Fibroblast of gingiva (primary cell): ENCODE measurements around the gene TCEANC.
"Not testable (repeated sequence)": the region's sequence is repeated elsewhere in the genome, so short reads cannot be mapped to it uniquely, and the experiment has no call there.

Experiments
- DNase-seq: peaks from one replicate; pipeline ENCODE4 v3.0.0-alpha.2; 2011; ENCODE audit warnings: low read depth

TCEANC gene, protein sequence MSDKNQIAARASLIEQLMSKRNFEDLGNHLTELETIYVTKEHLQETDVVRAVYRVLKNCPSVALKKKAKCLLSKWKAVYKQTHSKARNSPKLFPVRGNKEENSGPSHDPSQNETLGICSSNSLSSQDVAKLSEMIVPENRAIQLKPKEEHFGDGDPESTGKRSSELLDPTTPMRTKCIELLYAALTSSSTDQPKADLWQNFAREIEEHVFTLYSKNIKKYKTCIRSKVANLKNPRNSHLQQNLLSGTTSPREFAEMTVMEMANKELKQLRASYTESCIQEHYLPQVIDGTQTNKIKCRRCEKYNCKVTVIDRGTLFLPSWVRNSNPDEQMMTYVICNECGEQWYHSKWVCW

DNA sequence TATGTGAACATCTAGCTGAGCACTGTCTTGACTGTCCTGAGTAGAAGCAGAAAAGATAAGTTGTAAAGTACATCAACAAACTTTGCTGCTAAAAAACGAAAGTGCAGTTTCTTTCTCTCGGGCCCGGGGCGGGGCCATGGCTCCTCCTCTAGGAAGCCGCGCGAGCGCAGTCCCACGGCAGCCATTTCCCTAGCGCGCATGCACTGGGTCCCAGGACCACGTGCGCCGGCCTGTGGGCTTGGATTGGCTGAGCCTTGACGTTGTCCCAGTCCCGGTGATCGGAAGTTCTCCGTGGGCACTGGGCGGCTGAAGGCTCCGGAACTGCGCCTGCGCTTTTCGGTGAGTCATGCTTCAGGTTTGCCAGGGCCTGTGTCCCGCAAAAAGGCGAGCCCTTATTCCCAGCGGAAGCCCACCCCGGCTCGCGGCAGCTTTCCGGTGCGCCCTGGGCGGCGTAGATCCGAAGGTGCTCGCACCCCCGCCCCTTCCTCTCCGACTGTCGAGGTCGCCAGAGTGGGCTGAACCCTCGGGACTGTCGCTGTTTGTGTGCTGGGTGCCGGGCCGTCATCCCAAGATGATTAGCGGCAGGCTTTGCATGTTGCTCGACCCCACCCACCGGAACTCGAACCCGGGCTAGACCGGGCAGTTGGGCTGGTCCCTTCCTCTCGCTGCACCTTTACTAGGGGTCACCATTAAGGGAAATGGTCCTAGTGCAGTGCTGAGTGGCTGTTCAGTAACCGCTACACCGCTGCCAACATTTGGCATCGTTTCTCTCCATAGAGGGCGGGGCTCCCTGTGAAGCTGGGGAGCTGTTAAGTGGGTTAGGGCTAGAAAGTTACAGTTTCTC is at the start of gene TCEANC:
TSS of gene TCEANC (plus strand) at position 292 of the 844 bp plus-strand sequence. CDS start 9,368 bp downstream, outside the sequence.
- DNase-seq: peak; percentile 96

DNA sequence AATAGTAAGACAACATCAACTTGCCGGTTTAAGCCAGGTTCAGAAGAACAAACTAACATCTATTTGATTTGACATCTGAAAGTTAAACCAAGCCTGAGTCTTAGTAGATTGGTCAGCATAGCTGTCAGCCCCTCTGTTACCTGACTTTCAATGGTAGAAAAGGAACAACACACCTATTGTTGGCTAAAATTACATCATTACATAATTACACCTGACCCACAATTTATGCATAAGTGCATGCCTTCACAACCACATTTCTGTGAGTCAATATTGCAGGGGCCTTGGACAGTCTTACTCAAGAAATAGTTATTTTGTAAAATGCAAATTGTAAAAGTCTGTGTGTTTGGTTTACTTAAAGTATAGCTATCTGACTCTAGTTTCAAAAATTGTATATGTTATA is 47.3 kb upstream of the TCEANC start:
- no peak for DNase-seq

DNA sequence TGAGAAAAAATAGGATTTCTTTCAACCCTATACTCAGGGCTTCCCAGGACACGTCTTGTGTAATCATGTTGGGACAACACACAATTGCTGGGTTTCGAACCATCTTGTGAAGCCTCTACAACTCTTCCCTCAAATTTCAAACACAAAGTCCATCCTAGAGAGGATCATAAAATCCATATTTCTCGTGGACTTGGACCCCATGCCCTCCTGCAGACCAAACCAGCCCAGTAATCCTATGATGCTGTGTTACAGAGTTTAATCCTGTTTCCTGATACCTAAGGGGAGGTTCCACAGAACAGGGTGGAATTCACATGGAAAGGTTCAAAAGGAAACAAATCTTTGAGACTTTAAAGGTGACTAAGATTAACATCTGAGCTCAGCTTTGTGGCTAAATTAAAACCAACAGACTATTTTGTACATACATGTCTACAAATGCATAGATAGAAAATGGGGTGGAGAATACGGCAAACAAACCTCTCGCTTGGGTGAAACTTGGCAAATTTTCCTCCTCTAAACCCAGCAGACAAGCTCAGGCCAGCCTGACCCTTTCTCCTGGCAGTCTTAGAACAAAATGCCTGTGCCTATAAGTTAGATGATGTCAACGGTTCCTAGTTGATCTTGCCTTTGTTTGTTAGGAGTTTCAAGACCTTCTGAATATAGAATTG is 45.5 kb upstream of the TCEANC start:
- DNase-seq: no peak

DNA sequence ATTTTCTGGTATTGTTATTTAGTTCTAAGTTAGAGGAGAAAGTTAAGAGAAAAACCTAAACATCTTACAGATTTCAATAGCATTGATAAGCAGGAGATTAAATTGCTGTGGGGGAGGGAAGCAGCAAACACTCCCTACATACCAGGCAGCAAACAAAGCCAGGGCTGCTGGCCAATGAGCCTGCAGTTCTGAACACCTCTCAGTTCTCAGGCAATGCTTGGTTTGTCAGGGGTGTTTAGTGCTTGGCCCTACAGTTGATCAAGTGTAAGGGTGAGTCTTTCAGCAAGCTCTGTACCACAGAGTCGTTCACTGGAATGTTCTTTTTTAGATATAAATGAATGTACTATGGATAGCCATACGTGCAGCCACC is 45.0 kb upstream of the TCEANC start:
- no peak for DNase-seq

DNA sequence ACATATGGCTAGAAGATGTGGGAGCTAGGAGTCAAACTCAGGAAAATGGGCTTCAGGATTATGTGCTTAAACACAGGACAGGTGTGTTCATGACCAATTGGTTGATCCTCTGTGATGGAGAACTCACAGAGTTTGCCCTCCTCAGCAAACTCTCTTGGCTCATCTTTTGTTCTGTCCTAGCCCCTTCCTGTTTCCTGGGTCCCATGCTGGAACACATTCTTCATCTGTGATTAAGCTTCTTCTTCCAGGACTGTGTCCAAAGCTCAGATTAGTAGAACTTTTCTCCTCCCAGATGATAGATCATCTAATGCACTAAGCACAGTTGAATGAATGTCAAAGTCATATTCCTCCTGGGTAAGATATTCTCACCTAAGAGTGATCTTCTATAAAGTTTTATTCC is 38.8 kb upstream of the TCEANC start:
- DNase-seq: no peak

DNA sequence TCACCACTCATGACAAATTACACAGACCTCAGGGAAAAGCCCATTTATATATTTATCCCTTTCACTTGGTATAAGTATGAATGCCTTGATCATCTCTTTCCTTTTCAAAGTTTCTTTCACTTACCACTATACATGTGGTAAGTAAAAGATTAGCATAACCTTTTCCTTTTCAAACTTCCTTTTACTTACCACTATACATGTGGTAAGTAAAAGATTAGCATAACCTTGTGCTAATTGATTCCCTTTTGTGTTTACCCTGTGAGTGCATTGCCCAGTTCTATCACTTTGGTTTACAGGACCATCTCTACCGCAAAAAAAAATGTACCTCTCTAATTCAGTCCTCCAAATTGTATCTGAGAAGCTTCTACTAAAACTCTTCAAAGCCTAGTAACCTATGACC is 32.7 kb upstream of the TCEANC start:
- DNase-seq: no peak

DNA sequence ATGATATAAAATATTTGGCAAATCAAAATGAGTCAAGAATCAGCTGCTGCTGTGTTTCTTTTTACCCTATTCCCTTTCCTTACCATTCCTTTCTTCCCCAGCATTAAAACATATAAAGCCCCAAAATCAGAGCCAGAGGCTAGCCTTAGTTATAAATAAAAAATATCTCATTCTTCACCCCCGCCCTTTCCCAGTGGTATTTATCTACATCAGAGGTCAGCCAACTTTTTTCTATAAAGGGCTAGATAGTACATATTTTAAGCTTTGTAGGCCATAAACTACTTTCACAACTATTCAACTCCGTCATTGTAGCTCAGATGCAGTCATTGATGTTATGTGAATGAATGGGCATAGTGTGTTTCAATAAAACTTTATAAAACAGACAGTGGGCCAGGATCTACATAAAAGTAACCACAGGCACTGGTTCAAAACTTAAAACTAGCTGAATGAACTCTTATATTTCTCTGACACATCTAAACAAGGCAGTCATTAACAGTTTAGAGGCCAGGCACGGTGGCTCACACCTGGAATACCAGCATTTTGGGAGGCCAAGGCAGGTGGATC is 30.5 kb upstream of the TCEANC start:
- no peak for DNase-seq

DNA sequence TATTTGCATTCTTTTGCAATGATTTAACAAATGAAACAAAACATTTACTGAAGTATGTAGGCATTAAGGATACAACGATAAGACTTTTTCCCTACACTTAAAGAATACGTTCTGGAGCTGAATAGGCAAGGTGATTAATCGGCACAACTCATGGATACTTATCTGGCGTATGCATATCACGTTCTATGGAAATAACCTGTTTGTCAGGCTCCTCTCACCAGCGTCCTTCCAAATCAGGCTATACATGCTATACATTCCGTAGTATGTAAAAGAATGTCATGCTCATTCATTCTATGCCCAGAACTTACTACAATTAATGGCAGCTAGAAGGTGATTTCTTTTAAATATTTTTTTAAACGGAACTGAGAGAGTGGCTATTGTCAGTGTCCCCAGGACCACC is 25.6 kb upstream of the TCEANC start:
- DNase-seq: no peak

DNA sequence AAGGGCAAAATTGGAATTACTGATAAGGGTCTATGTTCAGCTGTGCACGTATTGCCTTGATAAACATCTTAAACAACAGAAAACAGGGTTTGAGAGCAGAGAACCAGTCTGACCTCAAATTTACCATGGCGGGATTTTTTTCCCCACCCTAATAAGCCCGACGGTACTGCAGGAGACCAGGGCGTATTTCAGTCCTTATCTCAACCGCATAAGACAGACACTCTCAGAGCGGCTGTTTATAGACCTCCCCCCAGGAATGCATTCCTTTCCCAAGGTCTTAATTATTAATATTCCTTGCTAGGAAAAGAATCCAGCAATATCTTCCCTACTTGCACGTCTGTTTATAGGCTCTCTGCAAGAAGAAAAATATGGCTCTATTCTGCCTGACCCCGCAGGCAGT is 15.7 kb upstream of the TCEANC start:
- DNase-seq: not testable (repeated sequence)

DNA sequence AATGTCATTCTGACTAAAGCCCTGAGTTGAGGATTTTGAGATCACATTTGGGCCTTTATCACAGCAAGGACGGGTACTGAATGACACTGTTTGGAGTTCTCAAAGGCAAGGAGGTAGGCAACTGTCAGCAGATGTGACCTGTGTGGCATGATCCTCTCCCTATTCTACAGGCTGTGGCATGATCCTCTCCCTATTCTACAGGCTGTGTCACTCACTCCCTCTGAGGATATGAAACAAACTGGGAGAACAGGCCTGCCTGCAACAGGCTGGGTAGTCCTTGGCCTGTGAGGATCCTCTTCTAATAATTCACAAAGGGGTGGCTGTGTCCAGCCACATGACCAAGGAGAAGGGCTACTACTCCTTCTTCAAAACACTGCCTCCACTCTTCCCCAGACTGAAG is 14.9 kb upstream of the TCEANC start:
- no peak for DNase-seq

DNA sequence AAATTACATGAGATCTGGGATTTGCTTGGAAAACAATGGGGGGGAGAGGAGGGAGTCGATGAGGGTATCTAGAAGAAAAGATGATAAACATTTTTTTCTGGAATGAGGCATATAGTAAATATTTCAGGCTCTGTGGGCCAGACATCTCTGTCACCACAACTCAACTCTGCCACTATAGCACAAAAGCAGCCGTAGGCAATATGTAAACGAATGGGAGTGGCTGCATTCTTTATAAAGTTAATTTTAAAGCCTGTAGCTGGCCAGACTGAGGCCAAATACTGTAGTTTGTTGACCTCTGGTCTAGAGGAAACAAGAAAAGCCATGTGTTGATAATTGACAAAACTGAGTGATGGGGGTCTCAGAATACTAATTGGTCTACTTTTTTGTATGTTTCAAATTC is 14.1 kb upstream of the TCEANC start:
- DNase-seq: no peak

DNA sequence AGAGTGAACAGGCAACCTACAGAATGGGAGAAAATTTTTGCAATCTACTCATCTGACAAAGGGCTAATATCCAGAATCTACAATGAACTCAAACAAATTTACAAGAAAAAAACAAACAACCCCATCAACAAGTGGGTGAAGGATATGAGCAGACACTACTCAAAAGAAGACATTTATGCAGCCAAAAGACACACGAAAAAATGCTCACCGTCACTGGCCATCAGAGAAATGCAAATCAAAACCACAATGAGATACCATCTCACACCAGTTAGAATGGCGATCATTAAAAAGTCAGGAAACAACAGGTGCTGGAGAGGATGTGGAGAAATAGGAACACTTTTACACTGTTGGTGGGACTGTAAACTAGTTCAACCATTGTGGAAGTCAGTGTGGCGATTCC is 11.3 kb upstream of the TCEANC start:
- not testable (repeated sequence) for DNase-seq

DNA sequence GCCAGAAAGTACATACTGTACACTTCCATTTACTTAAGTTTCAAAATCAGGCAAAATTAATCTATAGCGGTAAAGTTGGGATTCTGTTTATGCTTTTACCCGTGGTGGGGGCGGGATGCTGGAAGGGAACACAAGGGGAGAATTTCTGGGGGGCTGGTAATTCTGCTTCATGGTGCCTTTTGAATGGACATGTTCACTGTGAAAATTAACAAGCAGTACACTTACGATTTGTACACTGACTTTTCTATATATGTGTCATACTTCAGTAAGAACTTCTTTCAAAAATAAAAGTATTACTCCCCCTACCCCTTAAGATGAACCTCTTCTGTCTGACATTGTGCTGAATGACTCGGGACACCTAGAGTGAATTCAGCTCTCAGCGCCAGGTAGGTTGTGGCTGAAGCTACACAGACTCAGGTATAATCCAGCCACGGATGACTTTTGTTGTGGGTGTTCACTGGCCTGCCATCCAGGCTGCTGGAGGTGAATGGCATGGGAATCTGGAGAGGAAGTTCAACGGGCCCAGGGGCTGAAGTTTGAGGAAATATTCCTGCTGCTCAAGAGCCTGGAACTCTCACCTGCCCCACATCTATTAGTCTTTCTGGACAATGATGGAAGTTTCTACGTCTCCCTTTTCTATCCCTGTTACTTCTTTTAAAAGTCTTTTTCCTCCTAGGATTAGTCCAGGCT is 7.3 kb upstream of the TCEANC start:
- DNase-seq: no peak

DNA sequence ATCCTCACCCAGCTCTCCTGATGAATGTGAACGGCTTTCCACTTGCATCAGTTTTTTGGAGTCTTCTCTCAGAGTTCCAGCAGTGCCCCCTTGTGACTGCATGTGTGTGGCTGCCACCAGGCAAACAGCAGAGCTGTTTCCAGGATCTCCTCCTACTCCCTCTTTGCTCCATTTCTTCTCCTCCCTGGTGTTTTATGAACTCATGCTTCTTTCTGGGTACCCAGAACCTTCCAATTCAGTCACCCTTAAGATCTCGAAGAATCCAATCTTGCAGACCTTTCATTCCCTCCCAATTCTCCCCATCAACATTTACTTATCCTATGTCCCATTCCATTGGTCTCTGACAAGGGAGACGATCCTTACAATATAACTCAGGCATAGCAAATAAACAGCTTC is 6.8 kb upstream of the TCEANC start:
- DNase-seq: peak; percentile 50

DNA sequence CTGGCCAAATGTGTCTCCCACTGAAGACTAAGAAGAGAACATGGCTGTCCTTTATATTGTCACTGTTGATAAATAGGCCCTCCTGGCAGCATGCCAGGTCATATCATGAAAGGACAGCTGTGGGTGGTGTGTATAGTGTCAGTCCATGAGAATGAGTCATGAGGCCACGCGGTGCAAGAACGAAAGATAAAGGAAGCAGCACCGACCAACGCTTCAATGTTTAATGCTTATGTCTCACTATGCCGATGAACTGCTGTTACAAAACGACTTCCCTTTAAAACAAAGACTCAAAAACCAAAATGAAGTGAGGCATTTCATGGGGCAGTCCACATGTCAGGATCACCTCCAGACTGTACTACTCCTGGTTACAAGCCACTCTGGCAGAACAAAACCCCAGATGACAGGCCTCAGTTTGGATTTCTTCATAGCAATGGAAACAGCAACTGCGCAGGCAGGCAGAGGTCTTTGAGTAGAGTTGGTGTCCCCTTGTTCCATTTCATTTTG is 5.2 kb upstream of the TCEANC start:
- DNase-seq: no peak

DNA sequence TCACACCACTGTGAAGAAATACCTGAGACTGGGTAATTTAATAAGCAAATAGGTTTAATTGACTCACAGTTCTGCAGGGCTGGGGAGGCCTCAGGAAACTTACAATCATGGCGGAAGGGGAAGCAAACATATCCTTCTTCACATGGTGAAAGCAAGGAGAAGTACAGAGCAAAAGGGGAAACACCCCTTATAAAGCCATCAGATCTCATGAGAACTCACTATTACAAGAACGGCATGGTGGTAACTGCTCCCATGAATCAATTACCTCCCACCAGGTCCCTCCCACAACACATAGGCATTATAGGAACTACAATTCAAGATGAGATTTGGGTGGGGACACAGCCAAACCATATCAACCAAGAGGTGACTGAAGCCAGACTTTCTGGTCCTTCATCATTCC is 4.6 kb upstream of the TCEANC start:
- not testable (repeated sequence) for DNase-seq

DNA sequence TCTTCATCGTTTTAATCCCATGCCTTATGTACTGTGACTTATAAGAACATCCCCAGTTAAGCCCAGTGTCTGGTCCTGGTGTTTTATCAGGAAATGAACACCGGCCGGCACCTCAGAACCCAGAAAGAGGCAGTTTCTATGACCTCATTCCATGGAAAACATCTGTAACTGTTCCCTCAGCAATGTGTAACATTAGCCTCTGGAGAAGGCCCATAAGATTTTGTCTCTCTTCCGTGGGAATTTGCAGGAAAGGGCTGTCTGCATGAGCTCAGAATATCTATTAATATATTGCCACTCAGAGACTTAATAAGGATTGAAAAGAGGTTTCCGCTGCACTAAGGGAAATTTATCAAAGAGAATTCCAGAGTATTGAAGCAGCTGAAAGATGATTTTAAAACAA is 3.1 kb upstream of the TCEANC start:
- peak; percentile 29 for DNase-seq

DNA sequence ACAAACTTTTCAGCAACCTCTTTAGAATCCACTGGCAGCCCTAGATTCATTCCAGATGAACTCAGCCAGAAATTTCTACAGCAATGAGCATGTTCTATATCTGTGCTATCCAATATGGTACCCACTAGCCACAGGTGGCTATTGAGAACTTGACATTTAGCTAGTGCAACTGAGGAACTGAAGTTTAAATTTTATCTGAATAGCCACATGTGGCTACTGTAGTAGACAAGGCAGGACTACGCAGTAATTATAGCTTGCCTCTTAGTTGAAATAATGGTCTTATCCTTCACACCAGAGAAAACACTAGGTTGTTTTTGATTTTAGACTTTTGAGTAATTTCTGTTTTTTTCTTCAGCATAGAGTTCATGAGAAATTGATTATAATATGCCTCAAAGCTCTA is 2.6 kb upstream of the TCEANC start:
- no peak for DNase-seq

DNA sequence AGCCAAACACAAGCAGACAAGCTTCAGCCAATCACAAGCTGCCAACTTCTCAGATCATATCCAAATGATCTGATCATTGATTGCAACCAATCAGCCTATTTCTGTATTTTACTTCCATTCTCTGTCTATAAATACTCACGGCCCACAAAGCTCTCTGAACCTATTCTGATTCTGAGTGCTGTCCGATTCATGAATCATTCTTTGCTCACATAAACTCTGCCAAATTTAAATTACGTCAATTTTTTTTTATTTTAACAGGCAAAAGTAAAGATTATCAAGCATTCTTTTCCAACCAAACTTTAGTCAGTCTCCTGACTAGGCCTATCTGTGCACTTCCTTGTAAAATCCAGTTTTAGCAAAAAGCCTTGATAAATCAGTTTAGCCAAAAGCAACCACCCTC is 1.8 kb upstream of the TCEANC start:
- no peak for DNase-seq

DNA sequence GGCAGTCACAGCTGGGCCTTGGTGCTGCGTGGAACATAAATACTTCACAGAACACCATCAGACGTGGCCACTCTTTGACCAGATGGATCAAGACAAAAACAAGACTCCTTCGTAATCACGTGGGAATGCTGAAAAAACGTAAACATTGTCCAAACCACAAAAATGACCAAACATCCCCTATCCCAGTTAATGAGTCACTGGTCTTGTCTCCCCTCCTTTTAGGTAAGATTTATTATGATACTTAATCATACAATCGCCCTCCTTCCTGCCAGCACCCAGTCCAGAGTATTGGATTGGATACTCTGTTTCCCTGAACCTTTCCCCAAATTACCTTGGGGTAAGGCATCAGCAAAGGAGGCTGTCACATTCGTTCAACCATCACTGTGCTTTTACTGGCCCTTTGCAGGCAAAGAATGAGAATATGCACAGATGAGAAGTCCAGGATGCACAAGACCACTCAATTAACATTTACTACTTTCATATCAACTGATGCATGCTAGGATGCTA is 601 bp upstream of the TCEANC start:
- DNase-seq: peak; percentile 83

DNA sequence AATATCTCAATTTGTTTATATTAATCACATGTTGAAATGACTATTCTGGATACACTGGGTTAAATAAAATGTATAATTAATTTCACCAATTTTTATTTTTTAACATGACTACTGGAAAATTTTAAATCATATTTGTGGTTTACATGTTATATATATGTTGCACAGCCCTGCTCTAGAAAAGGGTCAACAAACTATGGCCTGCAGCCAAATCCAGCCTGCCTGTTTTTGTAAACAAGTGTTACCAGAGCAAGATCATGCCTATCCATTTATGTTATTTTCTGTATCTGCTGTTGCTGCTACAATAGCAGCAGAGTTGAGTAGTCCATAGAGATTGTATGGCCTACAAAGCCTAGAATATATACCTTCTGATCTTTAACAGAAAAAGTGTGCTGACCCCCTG is 1.2 kb downstream of the TCEANC start:
- DNase-seq: no peak

DNA sequence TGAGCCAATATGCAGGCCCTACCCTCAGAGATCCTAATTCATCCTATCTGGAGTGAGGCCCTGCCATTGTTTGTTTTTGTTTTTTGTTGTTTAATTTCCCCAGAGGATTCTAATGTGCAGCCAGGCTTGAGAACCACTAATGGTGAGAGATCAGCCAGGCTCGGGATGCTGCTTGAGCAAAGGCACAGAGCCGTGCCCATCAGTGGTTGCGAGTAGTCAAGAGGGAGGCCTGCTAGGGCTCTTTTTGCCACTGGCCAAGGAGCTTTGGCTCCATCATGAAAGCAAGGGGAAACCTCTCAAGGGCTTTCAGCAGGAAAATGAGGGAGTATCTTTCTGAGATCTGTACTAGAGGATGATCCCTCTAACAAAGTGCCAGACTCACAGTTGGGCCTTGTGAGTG is 2.7 kb downstream of the TCEANC start:
- DNase-seq: peak; percentile 17
